Measurements from ENCODE around the gene CUX1. TPM values are rescaled to one million over a fixed set of nuclear protein-coding genes. Genes with fewer than 3 reads are reported as not detected.

The CUX1 gene
- total and polyA plus RNA-seq, 2 of the 13 experiments (the other 11 are each of a cell fraction or from before 2014, with no cell fraction given) = 13.7 to 14.9 TPM

DNA sequence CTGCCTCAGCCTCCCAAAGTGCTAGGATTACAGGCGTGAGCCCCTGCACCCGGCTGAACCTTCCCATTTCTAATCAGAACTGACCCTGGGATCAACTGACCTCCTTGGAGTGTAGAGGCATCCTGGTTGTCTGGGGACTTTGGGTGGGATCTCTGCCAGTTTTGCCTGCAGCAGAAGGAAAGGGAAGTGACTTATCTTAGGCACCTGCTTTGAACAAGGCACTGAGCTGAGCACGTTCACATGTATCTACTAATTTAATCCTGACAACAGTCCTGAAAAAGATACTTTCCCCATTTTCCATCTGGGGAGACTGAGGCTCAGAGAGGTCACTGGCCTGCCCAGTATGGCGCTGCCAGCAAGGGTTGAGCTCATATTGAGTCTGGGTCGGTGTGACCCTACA lies 153.4 kb downstream of the CUX1 start:
- Histone ChIP-seq H3K9me3 (ENCODE audit: low read length) (no peaks in the 10 kb centered on the region), H3K79me2 (ENCODE audit: insufficient read depth, low read length) (peaks cover 2% of the 10 kb centered on the region), H3K36me3 (replicated peaks in 1 of 2; ENCODE audit: control insufficient read depth in 1 of 2, insufficient read depth in 2 of 2, low read length in 2 of 2) (peaks cover 1 to 3% of the 10 kb centered on the region in 2 experiments; a peak in 2 of 5 replicates), H3K4me3 (replicated peaks in 1 of 3; ENCODE audit: insufficient read depth in 1 of 3, low read depth in 2 of 3, low read length in 3 of 3) (no peak overlapping the region), H3K4me1 (ENCODE audit: insufficient read depth, low read length) (peaks cover 43% of the 10 kb centered on the region), H3K27ac (ENCODE audit: extremely low read length, insufficient read depth, low read length) (no peak overlapping the region), H2AFZ (ENCODE audit: low read length) (no peak overlapping the region), H4K20me1 (ENCODE audit: insufficient read depth, low read length) (peaks cover 22% of the 10 kb centered on the region; the same call in 1 of the 2 replicates), H3K27me3 (ENCODE audit: control insufficient read depth in 1 of 2, insufficient read depth in 2 of 2, low read length in 2 of 2) (no peaks in the 10 kb centered on the region; a peak in 1 of 5 replicates), H3K9ac (ENCODE audit: insufficient read depth, low read depth, low read length) (no peak overlapping the region), H3K4me2 (ENCODE audit: low read depth, low read length) (no peak overlapping the region)
- 90% methylated on average over 3 of the region's 5 CpGs for WGBS (ENCODE audit: low lambda C conversion rate)
- FAIRE-seq = no peak
- CTCF ChIA-PET (ENCODE audit: low intra/inter-chr PET ratio, low total read pairs) = no interaction called here
- no peak for ATAC-seq
- DNase-seq (ENCODE audit: low spot score) = no peak
- BruUV-seq (replicated peaks) = no TSS peak
- POLR2A ChIA-PET = no interaction called here
- intact Hi-C loops (cut with micrococcal nuclease; ENCODE audit: unreplicated experiment) (no loop called here), in situ Hi-C loops (cut with HindIII; ENCODE audit: extremely low pct_ligation_motif_present, low pct_unique_long_range_greater_than_20kb) (no loop called here)
- TF ChIP-seq GATA4 (IDR thresholded peaks at IDR 0.05; ENCODE audit: borderline replicate concordance, low read depth) = no peak
- no peak for TF ChIP-seq ZNF567 (CRISPR knock-in tag; IDR thresholded peaks at IDR 0.05; ENCODE audit: borderline replicate concordance)
- TF ChIP-seq SMAD1 (CRISPR knock-in tag; IDR thresholded peaks at IDR 0.05; ENCODE audit: borderline replicate concordance, low read depth) = no peak
- no peak for TF ChIP-seq ELF4 (CRISPR knock-in tag; IDR thresholded peaks at IDR 0.05; ENCODE audit: borderline replicate concordance)
- no peak for TF ChIP-seq FOXK2 (IDR thresholded peaks at IDR 0.05)
- no peak for TF ChIP-seq KAT8 (CRISPR knock-in tag; IDR thresholded peaks at IDR 0.05)
- TF ChIP-seq SOX6 (IDR thresholded peaks at IDR 0.05) = no peak
- TF ChIP-seq SOX6 (CRISPR knock-in tag; IDR thresholded peaks at IDR 0.05) = no peak
- TF ChIP-seq RNF2 (conservative IDR thresholded peaks at IDR 0.05; ENCODE audit: low read depth) = no peak
- no peak for TF ChIP-seq ZNF337 (CRISPR knock-in tag; IDR thresholded peaks at IDR 0.05; ENCODE audit: borderline replicate concordance, low read depth)
- TF ChIP-seq ZNF17 (CRISPR knock-in tag; IDR thresholded peaks at IDR 0.05) = no peak
- no peak for TF ChIP-seq NR2F1 (CRISPR knock-in tag; IDR thresholded peaks at IDR 0.05)
- no peak for TF ChIP-seq PAF1 (CRISPR knock-in tag; IDR thresholded peaks at IDR 0.05)
- no peak for TF ChIP-seq ZNF296 (CRISPR knock-in tag; conservative IDR thresholded peaks at IDR 0.05)
- TF ChIP-seq NFATC3 (CRISPR knock-in tag; IDR thresholded peaks at IDR 0.05) = no peak
- TF ChIP-seq TARDBP (CRISPR knock-in tag; IDR thresholded peaks at IDR 0.05) = no peak
- no peak for TF ChIP-seq SATB2 (CRISPR knock-in tag; IDR thresholded peaks at IDR 0.05)
